Osteocyte (in vitro differentiated cells): Measurements from ENCODE around the gene ZNF480. TPM values are rescaled to one million over a fixed set of nuclear protein-coding genes. Genes with fewer than 3 reads are reported as not detected.
"Not testable (repeated sequence)": the region's sequence is repeated elsewhere in the genome, so short reads cannot be mapped to it uniquely, and the experiment has no call there.

ENCODE experiments used
- DNase-seq: peaks from one replicate; pipeline ENCODE4 v3.0.0; 2021; ENCODE audit warnings: mixed read lengths; ENCODE audit not compliant: unreplicated experiment; ENCODE audit errors: extremely low spot score
- H3K27ac Mint-ChIP-seq: one replicate; pipeline ENCODE4 v1.8.0; 2021; ENCODE audit warnings: mild to moderate bottlenecking, mixed read lengths; ENCODE audit not compliant: unreplicated experiment
- H3K27me3 Mint-ChIP-seq: one replicate; pipeline ENCODE4 v1.8.0; 2021; ENCODE audit warnings: mixed read lengths; ENCODE audit not compliant: unreplicated experiment
- H3K36me3 Mint-ChIP-seq: one replicate; pipeline ENCODE4 v1.8.0; 2021; ENCODE audit warnings: mixed read lengths; ENCODE audit not compliant: unreplicated experiment
- H3K4me1 Mint-ChIP-seq: one replicate; pipeline ENCODE4 v1.8.0; 2021; ENCODE audit warnings: mixed read lengths; ENCODE audit not compliant: unreplicated experiment
- H3K4me3 Mint-ChIP-seq: one replicate; pipeline ENCODE4 v1.8.0; 2021; ENCODE audit warnings: mild to moderate bottlenecking, moderate library complexity, mixed read lengths; ENCODE audit not compliant: unreplicated experiment
- H3K9me3 Mint-ChIP-seq: one replicate; pipeline ENCODE4 v1.8.0; 2021; ENCODE audit warnings: mixed read lengths; ENCODE audit not compliant: unreplicated experiment
- total RNA-seq: library from RNA; stranded (reverse); gene quantifications from 2 replicates; pipeline ENCODE4 v1.2.1, GENCODE V29; 2021
- TF ChIP-seq, protein P1 (sequence below): fragments of 200-600 bp; sonication (generic); IDR thresholded peaks from 2 replicates; pipeline ENCODE4 v1.5.0; 2021; ENCODE audit warnings: antibody characterized with exemption, mild to moderate bottlenecking, moderate library complexity

ZNF480 gene
- total RNA-seq, 1 donor from 2014 or later = 13.5 TPM

DNA sequence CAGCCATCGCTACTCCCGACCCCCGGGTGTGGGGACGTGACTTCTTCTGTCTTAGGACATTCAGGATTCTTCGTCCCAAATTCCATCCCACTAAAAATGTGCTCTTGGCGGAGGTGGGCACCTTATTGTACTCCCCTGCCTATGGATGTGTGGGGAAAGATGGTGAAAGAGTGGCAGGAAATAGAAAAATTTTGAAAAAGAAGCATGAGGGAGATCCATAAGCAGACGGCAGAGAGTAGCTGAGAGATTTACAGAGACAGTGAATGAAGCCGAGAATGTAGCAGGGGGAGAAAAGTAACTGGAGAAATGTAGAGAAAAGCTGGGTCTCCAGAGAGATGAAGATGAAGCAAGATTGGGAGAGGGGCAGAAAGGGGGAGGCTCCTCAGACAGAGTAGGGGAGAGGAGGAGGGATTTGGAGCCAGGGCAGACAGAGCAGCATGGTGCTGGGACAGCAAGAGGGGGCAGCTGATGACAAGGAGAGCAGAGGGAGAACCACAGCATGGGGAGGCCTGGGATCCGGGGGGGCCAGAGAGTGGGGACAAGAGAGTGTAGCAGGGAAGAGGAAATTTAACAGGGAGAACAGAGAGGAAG is 39.9 kb downstream of the ZNF480 start:
- peak overlapping the region; percentile 98 for H3K27ac Mint-ChIP-seq
- H3K4me3 Mint-ChIP-seq = peak overlapping the region; percentile 97
- peaks cover 12% of the 10 kb centered on the region for H3K4me1 Mint-ChIP-seq
- peaks cover 16% of the 10 kb centered on the region for H3K36me3 Mint-ChIP-seq
- no peaks in the 10 kb centered on the region for H3K27me3 Mint-ChIP-seq
- DNase-seq = no peak
- TF ChIP-seq, protein P1, sequence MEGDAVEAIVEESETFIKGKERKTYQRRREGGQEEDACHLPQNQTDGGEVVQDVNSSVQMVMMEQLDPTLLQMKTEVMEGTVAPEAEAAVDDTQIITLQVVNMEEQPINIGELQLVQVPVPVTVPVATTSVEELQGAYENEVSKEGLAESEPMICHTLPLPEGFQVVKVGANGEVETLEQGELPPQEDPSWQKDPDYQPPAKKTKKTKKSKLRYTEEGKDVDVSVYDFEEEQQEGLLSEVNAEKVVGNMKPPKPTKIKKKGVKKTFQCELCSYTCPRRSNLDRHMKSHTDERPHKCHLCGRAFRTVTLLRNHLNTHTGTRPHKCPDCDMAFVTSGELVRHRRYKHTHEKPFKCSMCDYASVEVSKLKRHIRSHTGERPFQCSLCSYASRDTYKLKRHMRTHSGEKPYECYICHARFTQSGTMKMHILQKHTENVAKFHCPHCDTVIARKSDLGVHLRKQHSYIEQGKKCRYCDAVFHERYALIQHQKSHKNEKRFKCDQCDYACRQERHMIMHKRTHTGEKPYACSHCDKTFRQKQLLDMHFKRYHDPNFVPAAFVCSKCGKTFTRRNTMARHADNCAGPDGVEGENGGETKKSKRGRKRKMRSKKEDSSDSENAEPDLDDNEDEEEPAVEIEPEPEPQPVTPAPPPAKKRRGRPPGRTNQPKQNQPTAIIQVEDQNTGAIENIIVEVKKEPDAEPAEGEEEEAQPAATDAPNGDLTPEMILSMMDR = no peak
- H3K9me3 Mint-ChIP-seq = peaks cover 17% of the 10 kb centered on the region

DNA sequence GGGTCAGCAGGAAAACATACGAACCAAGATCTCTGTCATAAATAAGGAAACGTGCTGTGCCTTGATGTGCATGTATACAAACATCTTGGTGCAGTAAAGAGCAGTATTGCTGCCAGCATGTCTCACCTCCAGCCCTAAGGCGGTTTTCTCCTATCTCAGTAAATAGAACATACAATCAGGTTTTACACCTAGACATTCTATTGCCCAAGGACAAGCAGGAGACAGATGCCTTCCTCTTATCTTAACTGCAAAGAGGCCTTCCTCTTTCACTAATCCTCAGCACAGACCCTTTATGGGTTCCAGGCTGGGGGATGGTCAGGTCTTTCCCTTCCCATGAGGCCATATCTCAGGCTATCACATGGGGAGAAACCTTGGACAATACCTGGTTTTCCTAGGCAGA is 42.1 kb downstream of the ZNF480 start:
- not testable (repeated sequence) for DNase-seq, H3K9me3 Mint-ChIP-seq, H3K27ac Mint-ChIP-seq, H3K27me3 Mint-ChIP-seq, H3K4me3 Mint-ChIP-seq
- H3K4me1 Mint-ChIP-seq = peaks cover 12% of the 10 kb centered on the region
- H3K36me3 Mint-ChIP-seq = peaks cover 16% of the 10 kb centered on the region

DNA sequence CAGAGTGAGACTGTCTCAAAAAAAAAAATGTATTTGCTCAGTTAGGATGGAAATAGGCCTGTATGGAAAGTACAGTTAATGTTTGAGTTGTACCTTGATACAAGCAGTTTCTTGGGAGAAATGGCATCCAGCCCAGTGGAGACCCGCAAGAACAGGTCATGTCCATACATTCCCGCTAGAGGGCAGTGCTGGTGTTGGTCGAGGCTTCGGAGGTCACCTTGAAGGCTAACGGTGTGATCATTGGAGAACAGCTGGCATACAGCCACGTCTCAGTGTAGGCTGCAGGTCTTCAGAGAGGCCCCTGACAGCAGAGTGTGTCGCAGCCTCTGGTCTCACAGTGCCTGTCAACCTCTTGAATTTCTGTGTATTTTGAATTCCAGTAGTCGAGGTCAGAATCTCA is 46.6 kb downstream of the ZNF480 start:
- TF ChIP-seq, protein P1 = peak; percentile 37
- no peak overlapping the region for H3K4me3 Mint-ChIP-seq
- DNase-seq = no peak
- H3K27ac Mint-ChIP-seq = no peak overlapping the region
- no peaks in the 10 kb centered on the region for H3K27me3 Mint-ChIP-seq
- peaks cover 17% of the 10 kb centered on the region for H3K9me3 Mint-ChIP-seq
- H3K36me3 Mint-ChIP-seq = peaks cover 19% of the 10 kb centered on the region
- no peaks in the 10 kb centered on the region for H3K4me1 Mint-ChIP-seq

DNA sequence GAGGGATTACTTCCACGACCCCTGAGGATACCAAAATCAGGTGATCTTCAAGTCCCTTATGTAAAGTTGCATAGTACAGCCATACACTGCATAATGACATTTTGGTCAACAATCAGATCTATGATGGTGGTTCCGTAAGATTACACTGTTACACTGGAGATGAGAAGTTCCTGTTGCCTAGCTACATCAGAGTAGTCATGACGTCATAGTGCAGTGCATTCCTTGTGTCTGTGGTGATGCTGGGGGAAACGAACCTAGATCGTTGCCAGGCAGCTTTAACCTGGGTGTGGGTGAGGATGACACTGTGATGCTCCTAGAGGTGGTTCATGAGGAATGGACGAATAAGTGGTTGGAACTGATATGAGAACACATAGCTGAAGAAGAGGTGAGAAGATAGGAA is 48.2 kb downstream of the ZNF480 start:
- TF ChIP-seq, protein P1 = no peak
- H3K4me3 Mint-ChIP-seq = no peak overlapping the region
- H3K4me1 Mint-ChIP-seq = no peaks in the 10 kb centered on the region
- DNase-seq = no peak
- H3K36me3 Mint-ChIP-seq = peaks cover 26% of the 10 kb centered on the region
- no peaks in the 10 kb centered on the region for H3K27me3 Mint-ChIP-seq
- H3K27ac Mint-ChIP-seq = no peak overlapping the region
- H3K9me3 Mint-ChIP-seq = peaks cover 25% of the 10 kb centered on the region

DNA sequence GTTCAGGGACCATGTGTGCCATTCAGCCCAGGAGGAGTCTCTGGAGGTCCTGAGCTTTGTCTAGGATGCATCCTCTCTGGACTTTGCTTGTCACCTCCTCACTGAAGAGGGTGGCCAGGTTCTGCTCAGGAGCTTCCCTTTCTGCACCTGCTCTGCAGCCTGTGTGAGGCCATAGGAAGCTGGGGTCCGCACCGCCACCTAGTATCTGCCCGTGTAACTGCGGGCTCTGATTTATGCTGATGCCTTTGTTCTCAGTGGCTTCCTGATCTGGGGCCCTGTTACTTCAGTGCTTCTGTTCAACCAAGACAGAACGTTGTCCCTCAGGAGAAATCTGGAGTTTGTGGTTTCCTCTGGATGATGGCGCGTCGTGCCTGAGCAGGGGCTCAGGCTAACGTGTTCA is 54.5 kb downstream of the ZNF480 start:
- Mint-ChIP-seq H3K9me3 (peaks cover 45% of the 10 kb centered on the region), H3K4me1 (no peaks in the 10 kb centered on the region), H3K36me3 (peaks cover 67% of the 10 kb centered on the region), H3K27ac (no peak overlapping the region), H3K4me3 (no peak overlapping the region), H3K27me3 (no peaks in the 10 kb centered on the region)
- TF ChIP-seq, protein P1 = no peak
- DNase-seq = no peak

DNA sequence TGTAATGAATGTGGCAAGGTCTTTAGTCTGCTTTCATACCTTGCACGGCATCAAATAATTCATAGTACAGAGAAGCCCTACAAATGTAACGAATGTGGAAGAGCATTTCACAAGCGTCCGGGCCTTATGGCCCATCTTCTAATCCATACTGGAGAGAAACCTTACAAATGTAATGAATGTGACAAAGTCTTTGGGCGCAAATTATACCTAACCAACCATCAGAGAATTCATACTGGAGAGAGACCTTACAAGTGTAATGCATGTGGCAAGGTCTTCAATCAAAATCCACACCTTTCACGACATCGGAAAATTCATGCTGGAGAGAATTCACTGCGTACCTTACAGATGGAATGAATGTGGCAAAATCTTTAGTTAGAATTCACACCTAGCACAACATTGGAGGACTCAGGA is 69.5 kb downstream of the ZNF480 start:
- Mint-ChIP-seq H3K27ac (no peak overlapping the region), H3K36me3 (peaks cover 26% of the 10 kb centered on the region), H3K4me1 (no peaks in the 10 kb centered on the region), H3K4me3 (no peak overlapping the region), H3K27me3 (no peaks in the 10 kb centered on the region), H3K9me3 (peaks cover 43% of the 10 kb centered on the region)
- no peak for DNase-seq
- TF ChIP-seq, protein P1 = no peak
